ENCODE results near the gene REG1B. TPM values are rescaled to one million over a fixed set of nuclear protein-coding genes. Genes with fewer than 3 reads are reported as not detected.

REG1B gene
- total RNA-seq, 4 donors from 2014 or later: 2.1 to 9.0 (median 4.1) TPM; not detected in 1

DNA sequence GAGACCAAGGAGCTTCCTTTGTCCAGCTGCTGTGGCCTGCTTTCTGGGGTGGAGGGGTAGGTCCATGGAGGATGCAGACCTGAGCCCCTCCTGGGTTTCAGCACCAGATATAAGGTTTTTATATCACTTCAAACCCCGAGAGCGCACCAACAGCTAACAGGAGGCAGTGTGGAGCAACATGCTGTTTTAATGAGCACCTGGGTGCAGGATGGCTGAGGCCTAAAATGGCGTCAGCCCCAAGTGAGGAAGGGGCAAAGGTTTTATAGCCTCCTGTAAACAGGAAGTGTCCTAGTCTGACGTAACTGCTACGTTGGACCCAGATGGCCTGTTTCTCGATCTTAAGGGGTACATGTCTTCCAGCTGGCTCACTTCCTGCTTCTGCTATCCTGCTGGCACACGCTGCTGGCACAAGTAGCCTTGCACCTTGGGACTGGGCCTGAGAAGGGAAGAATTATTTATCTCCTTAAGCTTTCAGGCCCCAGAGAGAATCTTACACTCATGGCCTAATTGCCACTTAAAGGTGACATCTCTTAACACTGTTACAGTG, 11.4 kb upstream of the REG1B start:
- DNase-seq (ENCODE audit: low spot score in 2 of 2): no peak
- WGBS, 2 donors: 56 to 62% methylated on average over 7 of the region's 7 CpGs

DNA sequence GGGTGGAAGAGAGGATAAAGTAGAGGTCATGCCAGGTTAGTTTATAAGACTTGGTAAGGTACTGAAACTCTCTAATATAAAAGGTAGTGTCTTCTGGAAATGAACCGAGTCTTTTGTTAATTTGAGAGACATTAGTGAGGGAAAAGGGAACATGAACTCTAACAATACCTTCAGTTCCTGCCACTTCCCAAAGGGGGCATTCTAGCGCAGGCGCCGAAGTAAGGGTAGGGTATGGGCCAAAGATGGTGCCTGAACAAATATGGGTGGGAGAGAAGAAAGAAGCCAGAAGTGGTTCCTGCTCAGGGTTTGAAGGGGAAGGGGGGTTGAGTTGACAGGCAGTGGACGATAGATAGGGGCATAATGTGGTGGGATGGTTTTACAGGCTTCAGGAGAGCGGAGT, 10.1 kb upstream of the REG1B start:
- peaks cover 0 to 10% (median 0%) of the 10 kb centered on the region in 4 donors for H3K9me3 ChIP-seq
- H3K4me1 ChIP-seq: no peaks in the 10 kb centered on the region
- no peaks in the 10 kb centered on the region for H3K36me3 ChIP-seq
- WGBS, 2 donors: 92 to 93% methylated on average over 6 of the region's 6 CpGs
- H3K4me3 ChIP-seq: no peak overlapping the region
- no peak for DNase-seq (ENCODE audit: low spot score in 2 of 2)
- TF ChIP-seq EP300 (IDR thresholded peaks at IDR 0.05) (no peak), POLR2A (IDR thresholded peaks at IDR 0.05) (no peak)
- TF ChIP-seq, protein P1, sequence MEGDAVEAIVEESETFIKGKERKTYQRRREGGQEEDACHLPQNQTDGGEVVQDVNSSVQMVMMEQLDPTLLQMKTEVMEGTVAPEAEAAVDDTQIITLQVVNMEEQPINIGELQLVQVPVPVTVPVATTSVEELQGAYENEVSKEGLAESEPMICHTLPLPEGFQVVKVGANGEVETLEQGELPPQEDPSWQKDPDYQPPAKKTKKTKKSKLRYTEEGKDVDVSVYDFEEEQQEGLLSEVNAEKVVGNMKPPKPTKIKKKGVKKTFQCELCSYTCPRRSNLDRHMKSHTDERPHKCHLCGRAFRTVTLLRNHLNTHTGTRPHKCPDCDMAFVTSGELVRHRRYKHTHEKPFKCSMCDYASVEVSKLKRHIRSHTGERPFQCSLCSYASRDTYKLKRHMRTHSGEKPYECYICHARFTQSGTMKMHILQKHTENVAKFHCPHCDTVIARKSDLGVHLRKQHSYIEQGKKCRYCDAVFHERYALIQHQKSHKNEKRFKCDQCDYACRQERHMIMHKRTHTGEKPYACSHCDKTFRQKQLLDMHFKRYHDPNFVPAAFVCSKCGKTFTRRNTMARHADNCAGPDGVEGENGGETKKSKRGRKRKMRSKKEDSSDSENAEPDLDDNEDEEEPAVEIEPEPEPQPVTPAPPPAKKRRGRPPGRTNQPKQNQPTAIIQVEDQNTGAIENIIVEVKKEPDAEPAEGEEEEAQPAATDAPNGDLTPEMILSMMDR (IDR thresholded peaks at IDR 0.05): no peak
- H3K27me3 ChIP-seq: no peaks in the 10 kb centered on the region
- no peak overlapping the region for H3K27ac ChIP-seq

More for the DNA sequence above, 11.4 kb upstream of the REG1B start:
- Histone ChIP-seq H3K27me3 (no peaks in the 10 kb centered on the region), H3K9me3 (peaks cover 0 to 10% (median 0%) of the 10 kb centered on the region in 4 donors), H3K27ac (no peak overlapping the region), H3K36me3 (no peaks in the 10 kb centered on the region), H3K4me3 (no peak overlapping the region), H3K4me1 (no peaks in the 10 kb centered on the region)
- TF ChIP-seq EP300 (IDR thresholded peaks at IDR 0.05) (no peak), POLR2A (IDR thresholded peaks at IDR 0.05) (no peak)
- TF ChIP-seq, protein P1 (IDR thresholded peaks at IDR 0.05): no peak

DNA sequence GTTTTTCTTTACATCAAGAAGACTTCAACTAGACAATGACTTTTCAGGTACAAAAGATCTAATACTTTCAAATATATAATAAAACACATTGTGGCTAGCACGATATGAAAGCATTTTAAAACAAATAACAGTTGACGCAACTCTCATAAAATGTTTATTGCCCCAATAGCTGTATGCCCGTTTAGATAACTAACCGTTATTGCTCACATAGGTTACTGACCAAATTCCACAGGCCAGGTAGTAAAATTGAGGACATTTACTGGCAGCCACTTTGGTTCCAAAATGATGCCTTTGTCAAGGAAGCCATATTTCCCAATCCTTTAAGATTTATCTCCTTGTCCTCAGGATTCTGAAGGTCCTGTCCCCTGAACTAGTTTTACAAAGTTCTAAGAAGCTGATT, 2.9 kb upstream of the REG1B start:
- TF ChIP-seq, protein P1 (IDR thresholded peaks at IDR 0.05): no peak
- no peak for TF ChIP-seq EP300 (IDR thresholded peaks at IDR 0.05)
- TF ChIP-seq POLR2A (IDR thresholded peaks at IDR 0.05): no peak
- Histone ChIP-seq H3K9me3 (no peaks in the 10 kb centered on the region), H3K36me3 (no peaks in the 10 kb centered on the region), H3K4me3 (no peak overlapping the region), H3K27me3 (no peaks in the 10 kb centered on the region), H3K27ac (no peak overlapping the region), H3K4me1 (no peaks in the 10 kb centered on the region)
- DNase-seq (ENCODE audit: low spot score in 2 of 2): no peak
- WGBS, 2 donors: 68 to 71% methylated on average over 4 of the region's 4 CpGs

DNA sequence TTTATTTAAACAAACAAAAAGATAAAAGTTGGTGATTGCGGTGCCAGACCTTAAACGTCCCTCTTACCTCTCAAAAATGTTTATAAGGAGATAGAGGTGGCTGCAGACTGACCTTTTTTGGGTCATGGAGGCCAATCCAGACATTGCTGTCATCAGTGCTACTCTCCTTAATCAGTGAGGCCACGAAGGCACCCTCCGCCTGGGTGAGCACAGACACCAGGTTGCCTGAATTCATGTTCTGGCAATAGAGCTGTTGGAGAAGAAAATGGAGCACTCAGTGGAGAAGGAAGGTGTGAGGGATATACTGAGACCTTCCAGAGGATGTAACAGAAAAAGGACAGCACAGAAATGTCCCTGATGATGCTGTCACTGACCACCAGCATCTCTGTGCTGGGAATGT, 1.5 kb downstream of the REG1B start:
- WGBS, 2 donors: 86 to 87% methylated on average over 4 of the region's 4 CpGs
- Histone ChIP-seq H3K4me3 (no peak overlapping the region), H3K9me3 (peaks cover 0 to 2% (median 0%) of the 10 kb centered on the region in 4 donors), H3K27ac (no peak overlapping the region), H3K4me1 (no peaks in the 10 kb centered on the region), H3K36me3 (no peaks in the 10 kb centered on the region), H3K27me3 (no peaks in the 10 kb centered on the region)
- TF ChIP-seq EP300 (IDR thresholded peaks at IDR 0.05): no peak
- TF ChIP-seq, protein P1 (IDR thresholded peaks at IDR 0.05): no peak
- TF ChIP-seq POLR2A (IDR thresholded peaks at IDR 0.05): no peak
- DNase-seq (ENCODE audit: low spot score in 2 of 2): no peak

DNA sequence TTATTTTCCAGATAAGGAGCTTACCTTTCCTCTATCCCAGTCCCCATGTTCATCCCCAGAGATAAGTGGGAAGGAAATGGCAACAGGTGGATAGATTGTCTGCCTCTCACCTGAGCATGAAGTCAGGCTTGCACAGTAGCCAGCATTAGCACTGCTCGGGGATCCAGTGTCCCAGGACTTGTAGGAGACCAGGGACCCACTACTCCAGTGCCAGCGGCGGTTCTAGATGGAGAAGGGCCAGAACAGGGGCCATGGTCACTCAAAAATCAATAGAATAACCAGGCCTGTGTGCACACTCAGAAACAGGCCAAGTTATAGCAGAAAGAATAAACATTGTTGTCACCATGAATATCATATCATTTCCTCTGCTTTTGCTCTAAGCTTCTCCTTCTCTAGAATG, 2.4 kb downstream of the REG1B start:
- Histone ChIP-seq H3K27me3 (no peaks in the 10 kb centered on the region), H3K9me3 (peaks cover 0 to 2% (median 0%) of the 10 kb centered on the region in 4 donors), H3K36me3 (no peaks in the 10 kb centered on the region), H3K4me1 (no peaks in the 10 kb centered on the region), H3K4me3 (no peak overlapping the region), H3K27ac (no peak overlapping the region)
- DNase-seq (ENCODE audit: low spot score in 2 of 2): no peak
- TF ChIP-seq POLR2A (IDR thresholded peaks at IDR 0.05) (no peak), EP300 (IDR thresholded peaks at IDR 0.05) (no peak)
- TF ChIP-seq, protein P1 (IDR thresholded peaks at IDR 0.05): no peak
- 71 to 73% methylated on average over 3 of the region's 3 CpGs for WGBS, 2 donors
